GM12865 (cell line): Measurements from ENCODE around the gene CDH23.

Source experiments
- DNase-seq: peaks from one replicate; pipeline ENCODE4 v3.0.0; 2010; ENCODE audit warnings: low read depth
- H3K4me3 ChIP-seq: 2 replicates; pipeline ENCODE4 v1.5.1; 2011; ENCODE audit warnings: mild to moderate bottlenecking, low read depth, low read length, control low read depth
- TF ChIP-seq, protein P1 (sequence below): IDR thresholded peaks from 2 replicates; pipeline ENCODE4 v1.5.1; 2011; ENCODE audit warnings: low read length, control low read depth, low read depth, inconsistent platforms; ENCODE audit not compliant: insufficient read depth; ENCODE audit errors: missing control alignments

The CDH23 gene

DNA sequence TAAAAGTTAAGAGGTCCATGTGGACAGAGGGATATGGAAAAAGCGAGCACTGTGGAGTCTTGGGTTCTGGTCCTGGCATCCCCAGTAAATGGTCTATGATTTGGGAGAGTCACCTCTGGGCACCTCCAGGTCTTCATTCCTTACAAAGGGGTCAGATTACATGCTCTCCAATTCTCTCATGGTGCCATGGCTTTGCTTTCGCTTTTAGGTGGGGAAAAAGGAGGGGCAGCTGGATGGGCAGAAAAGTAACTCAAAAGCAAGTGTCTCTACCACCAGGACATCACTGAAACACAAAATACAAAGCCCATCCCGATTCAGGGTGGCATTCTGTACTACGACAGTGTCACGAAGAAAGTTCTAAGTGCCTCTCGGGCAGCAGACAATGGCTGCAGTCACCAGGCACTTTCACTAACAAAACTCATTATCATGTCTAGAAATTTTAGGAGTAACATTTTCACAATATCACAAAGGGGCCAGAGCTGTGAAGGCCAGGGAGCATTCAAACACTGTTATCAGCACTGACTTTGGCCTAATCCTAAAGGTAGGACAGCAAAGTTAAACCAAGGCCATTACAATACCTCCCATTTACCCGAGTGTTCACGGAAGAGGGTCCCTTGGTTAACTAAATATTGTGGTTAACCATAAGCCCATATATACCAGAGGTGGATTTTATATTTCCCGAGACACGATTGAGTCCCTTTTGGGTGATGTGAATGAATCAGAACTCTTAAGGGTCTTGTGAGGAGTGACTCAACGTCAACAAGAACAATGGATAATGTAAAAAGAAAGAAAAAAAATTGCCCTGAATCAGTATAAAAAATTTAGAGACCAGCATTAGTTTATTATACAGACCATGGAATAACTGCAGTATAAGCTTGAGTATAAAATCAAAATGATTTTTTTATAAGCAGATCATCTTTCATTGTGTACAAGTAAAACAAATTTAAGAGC lies 451.9 kb downstream of the CDH23 start:
- no peak for DNase-seq
- TF ChIP-seq, protein P1, sequence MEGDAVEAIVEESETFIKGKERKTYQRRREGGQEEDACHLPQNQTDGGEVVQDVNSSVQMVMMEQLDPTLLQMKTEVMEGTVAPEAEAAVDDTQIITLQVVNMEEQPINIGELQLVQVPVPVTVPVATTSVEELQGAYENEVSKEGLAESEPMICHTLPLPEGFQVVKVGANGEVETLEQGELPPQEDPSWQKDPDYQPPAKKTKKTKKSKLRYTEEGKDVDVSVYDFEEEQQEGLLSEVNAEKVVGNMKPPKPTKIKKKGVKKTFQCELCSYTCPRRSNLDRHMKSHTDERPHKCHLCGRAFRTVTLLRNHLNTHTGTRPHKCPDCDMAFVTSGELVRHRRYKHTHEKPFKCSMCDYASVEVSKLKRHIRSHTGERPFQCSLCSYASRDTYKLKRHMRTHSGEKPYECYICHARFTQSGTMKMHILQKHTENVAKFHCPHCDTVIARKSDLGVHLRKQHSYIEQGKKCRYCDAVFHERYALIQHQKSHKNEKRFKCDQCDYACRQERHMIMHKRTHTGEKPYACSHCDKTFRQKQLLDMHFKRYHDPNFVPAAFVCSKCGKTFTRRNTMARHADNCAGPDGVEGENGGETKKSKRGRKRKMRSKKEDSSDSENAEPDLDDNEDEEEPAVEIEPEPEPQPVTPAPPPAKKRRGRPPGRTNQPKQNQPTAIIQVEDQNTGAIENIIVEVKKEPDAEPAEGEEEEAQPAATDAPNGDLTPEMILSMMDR = no peak
- peak overlapping the region; percentile 18 for H3K4me3 ChIP-seq

DNA sequence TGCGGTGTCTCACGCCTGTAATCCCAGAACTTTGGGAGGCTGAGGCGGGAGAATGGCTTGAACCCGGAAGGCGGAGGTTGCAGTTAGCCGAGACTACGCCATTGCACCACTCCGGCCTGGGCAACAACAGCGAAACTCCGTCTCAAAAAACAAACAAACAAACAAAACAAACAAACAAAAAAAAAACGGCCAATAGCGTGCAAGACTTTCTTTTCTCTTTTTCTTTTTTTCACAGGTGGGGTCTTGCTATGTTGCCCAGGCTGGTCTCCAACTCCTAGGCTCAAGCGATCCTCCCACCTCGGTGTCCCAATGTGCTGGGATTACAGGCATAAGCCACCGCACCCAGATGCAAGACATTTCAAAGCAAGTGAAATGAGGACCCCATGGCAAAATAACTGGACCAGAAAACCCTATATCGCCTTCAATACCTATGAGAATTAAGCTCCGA lies 452.8 kb downstream of the CDH23 start:
- DNase-seq = no peak
- TF ChIP-seq, protein P1 = no peak
- H3K4me3 ChIP-seq = peak overlapping the region; percentile 97

DNA sequence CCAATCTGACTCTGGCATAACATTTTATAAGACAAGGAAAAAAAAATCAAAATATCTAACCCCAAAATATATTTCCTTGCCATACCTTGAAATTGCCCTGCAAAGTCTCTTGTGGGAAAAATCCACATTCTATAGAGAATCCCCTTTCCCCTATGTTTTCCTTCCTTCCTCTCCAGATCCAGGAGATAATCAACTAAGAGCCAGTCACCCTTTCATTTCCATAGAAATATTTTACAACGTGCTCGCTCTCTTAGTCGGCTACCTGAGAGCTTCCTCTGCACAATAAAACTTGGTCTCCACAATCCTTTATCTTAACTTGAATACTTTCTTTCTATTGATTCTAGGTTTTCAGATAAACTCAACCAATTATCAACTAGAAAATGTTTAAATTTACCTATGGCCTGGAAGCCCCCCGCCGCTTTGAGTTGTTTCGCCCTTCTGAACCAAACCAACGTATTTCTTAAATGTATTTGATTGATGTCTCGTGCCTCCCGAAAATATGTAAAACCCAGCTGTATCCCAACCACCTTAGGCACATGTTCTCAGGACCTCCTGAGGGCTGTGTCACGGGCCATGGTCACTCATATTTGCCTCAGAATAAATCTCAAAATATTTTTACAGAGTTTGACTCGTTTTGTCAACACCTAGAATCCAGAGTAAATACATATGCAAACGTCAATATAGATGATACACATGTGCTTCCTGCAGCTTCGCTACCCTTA lies 453.5 kb downstream of the CDH23 start:
- H3K4me3 ChIP-seq = peak overlapping the region; percentile 97
- no peak for DNase-seq
- TF ChIP-seq, protein P1 = no peak

DNA sequence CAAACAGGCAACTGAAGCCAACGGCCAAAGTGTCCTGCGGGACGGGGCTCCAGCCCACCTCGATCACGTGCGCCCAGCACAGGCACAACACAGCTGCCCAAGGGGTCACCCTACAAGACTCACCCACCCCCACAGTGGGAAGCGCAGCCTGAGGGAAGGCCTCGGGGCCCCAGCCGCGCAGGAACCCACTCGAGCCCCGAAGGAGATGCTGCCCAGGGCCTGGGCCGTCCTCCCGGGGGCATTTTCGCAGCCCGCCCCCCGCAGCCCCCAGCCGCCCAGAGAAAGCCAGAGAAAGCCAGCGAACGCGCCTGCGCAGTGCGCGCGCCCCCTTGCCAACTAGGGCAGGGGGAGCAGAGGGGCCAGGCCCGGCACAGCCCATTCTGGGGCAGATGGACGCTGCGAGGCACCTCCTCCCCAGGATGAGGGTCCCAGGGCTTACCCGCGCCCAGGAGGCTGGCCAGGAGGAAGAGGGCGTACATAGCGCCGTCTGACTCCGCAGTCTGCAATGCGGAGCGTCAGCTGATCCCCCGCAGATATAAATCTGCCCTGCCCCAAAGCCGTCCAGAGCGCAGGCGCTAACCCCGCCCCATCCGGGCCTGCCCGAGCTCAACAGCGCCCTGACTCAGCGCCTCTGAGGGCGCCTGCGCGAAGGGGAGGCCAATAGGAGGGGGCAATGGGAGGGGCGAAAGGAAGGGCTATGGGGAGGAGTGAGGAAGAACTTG lies 454.2 kb downstream of the CDH23 start, which contains the start of gene PSAP:
Gene PSAP, minus strand, starts transcription at position 509 of the 722 bp plus-strand sequence. Its CDS starts 30 bp downstream, at position 479.
- peak within 1 kb of the TSS; percentile 97 for H3K4me3 ChIP-seq
- TF ChIP-seq, protein P1 = no peak
- peak; percentile 97 for DNase-seq

DNA sequence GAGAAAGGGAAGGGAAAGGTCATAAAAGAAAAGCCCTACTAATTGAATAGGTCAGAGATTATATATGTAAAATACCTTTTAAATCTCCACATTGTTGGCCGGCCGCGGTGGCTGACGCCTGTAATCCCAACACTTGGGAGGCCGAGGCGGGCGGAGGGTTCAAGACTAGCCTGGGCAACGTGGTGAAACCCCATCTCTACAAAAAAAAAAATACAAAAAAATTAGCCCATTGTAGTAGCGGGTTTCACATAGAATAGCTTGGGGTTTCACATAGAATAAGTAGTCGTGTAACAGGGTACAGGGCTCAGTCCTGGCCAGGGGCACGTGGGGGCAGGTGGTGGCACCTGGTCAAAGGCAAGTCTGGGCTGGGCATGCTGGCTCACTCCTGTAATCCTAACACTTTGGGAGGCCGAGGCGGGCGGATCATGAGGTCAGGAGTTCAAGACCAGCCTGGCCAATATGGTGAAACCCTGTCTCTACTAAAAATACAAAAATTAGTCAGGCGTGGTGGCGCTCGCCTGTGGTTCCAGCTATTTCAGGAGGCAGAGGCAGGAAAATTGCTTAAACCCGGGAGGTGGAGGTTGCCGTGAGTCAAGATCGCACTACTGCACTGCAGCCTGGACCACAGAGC lies 454.9 kb downstream of the CDH23 start:
- peak; percentile 49 for DNase-seq
- peak overlapping the region; percentile 64 for H3K4me3 ChIP-seq

DNA sequence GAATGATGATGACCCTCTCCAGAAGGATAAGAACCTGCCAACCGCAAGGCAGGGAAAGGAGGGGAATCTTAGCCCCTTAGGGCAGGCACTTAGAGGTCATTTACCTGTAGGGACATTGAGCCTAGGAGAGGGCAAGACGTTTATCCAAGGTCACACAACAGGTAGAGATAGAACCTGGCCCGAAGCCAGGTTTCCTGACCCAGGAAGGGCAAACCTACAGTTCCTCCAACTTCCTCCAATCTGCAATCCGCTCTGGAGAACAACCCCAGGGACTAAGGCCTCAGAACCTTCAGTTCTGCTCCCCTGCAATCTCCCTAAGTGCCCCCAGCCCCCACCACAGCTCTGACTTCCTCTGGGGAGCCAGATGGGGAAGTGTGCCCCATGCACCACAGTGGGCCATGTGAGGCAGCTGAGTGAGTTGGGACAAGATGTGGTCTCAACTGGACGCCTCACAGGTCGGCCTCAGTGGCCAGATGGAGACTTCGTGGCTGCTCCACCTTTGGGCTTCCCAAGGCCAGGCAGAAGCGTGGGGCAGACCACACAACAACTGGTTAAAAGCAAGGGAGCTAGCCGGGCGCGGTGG lies 455.7 kb downstream of the CDH23 start:
- H3K4me3 ChIP-seq = no peak overlapping the region
- DNase-seq = peak; percentile 28
- TF ChIP-seq, protein P1 = no peak
